HG03097 (cell line): ENCODE measurements around the gene EFCAB12.
"Not testable (repeated sequence)": the region's sequence is repeated elsewhere in the genome, so short reads cannot be mapped to it uniquely, and the experiment has no call there.

Experiments
- ATAC-seq: cut with Tn5 transposase; IDR thresholded peaks from one replicate; pipeline ENCODE4 v1.9.1; 2021; ENCODE audit not compliant: unreplicated experiment, low FRiP score

The EFCAB12 gene

DNA sequence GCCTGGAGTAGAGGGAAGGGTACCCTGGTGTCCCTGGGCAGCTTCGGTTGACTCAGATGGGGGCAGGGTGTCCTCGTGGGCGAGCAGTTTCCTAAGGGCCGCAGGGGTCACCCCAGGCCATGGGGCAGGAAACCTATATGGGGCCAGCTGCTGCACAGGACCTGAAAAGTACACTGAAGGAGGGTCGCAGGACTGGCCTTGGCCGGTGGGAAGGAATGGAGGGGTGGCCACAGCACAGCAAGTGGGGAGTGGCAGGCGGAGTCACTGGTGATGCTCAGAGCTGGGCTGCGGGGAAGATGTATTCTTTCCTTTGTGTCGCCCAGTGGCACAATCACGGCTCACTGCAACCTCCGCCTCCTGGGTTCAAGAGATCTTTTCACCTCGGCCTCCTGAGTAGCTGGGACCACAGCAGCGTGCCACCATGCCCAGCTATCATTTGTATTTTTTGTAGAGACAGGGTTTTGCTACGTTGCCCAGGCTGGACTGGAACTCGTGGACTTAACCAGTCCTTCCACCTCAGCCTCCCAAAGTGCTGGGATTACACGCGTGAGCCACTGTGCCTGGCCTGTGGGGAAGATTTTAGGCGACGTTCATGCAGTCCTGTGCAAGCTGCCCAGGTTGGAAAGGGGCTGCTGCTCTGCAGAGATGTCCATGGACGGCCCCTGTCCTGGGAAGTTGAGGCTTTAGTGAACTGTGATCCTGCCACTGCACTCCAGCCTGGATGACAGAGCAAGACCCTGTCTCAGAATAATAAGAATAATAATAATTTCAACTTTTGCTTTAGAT lies 57.2 kb downstream of the EFCAB12 start:
- no peak for ATAC-seq

DNA sequence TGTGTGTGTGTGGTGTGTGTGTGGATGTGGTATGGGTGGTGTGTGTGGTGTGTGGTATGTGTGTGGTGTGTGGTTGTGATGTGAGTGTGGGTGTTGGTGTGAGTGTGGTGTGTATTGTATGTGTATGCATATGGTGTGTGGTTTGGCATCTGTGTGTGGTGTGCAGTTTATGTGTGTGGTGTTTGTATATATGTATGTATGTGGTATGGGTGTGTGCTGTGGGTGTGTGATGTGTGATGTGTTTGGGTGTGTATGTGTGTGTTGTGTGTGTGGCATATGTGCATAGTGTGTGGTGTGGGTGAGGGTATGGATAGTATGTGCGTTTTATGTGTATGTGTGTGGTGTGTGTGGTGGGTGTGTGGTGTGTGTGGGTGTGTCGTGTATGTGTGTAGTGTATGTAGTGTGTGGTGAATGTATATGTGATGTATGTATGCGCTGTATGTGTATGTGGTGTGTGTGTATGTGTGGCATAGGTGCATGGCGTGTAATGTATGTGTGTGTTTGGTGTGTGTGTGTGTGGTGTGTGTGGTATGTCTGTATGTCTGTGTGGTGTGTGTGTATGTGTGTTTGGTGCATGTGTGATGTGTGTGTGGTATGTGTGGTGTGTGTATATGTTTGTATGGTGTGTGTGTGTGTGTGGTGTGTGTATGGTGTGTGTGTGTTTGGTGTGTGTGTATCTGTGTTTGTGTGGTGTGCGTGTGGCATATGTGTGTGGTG lies 58.0 kb downstream of the EFCAB12 start:
- ATAC-seq: no peak

DNA sequence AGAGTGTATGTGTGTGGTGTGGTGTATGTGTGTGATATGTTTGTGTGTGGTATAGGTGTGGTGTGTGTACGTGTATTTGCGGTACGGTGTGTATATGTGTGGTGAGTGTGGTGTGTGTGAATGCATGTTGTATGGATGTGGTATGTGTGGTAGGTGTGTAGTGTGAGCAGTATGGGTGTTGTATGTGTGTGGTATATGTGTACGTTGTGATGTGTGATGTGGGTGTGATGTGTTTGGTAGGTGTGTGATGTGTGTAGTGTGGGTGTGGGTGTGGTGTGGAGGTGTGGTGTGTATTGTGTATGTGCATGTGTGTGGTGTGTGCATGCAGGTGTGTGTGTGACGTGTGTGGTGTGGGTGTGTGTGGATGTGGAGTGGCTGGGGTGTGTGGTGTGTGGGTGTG lies 58.7 kb downstream of the EFCAB12 start:
- no peak for ATAC-seq

DNA sequence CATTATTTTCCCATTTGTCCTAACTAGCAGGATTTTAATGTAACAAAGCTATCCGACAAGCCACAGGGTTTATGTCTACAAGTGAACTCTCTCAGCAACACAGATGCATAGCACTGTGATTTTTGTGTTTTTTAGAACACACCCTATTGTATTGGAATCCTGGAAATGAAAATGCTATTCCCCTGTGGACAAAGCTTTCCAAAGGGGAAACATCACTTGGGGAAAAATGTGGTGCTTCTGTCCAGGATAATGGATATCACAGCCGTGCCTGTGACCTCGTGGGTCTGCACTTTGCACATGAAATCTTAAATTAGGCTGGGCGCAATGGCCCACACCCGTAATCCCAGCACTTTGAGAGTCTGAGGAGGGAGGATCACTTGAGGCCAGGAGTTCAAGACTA lies 60.6 kb downstream of the EFCAB12 start:
- ATAC-seq: no peak

DNA sequence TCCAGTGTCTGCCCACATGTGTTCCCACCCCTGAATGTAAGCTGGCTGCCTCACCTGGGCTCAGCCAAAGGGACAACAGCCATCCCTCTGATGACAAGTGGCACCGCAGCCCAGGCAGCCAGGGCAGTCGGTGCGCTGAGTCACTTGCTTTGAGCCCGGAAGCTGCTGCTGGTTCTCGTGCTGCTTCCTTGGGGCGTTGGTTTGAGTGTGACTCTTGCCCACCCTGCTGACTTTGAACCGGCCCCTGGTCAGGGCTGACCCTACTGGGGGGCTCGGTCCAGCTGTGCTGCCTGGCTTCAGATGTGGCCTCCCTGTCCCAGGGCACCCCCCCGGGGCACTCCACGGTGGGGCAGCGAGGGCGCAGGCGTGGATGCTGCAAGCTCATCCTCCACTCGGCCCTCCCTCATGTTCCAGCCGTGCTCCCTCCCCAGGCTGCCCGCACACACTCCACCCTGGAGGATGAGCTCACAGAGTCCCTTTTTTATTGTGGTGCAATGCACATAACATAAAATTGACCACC lies 62.1 kb downstream of the EFCAB12 start:
- no peak for ATAC-seq

DNA sequence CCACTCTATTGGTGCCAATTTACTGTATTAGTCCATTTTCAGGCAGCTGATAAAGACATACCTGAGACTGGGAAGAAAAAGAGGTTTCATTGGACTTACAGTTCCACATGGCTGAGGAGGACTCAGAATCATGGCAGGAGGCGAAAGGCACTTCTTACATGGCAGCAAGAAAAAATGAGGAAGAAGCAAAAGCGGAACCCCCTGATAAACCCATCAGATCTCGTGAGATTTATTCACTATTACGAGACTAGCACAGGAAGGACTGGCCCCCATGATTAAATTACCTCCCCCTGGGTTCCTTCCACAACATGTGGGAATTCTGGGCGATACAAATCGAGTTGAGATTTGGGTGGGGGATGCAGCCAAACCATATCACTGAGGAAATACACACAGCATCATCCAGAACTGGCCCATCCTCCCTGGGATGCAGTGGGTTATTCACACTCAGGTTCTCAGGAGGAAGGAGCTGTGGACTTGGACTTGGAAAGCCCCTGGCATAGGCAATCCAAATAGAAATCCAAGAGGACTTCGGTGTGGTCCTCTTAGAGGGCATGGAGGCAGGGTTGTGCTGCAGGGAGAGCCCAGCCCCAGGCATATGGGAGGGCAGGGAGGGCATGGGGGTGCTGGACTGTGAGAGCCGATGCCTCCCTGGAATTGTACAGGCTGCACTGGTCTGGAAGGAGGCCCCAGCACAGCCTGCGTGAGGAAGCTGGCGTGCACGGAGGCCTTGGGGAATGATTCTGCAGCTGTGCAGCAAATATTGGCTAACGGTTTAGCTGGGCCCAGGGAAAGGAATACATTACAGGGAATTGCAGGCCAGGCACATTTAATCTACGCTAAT lies 62.9 kb downstream of the EFCAB12 start:
- ATAC-seq: no peak

DNA sequence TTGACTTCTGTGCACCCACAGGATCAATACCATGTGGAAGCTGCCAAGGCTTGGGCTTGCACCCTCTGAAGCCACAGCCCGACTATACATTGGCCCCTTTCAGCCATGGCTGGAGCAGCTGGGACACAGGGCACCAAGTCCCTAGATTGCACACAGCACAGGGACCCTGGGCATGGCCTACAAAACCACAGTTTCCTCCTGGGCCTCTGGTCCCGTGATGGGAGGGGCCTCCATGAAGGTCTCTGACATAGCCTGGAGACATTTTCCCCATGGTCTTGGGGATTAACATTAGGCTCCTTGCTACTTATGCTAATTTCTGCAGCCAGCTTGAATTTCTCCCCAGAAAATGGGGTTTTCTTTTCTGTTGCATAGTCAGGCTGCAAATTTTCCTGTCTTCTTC lies 63.6 kb downstream of the EFCAB12 start:
- not testable (repeated sequence) for ATAC-seq

DNA sequence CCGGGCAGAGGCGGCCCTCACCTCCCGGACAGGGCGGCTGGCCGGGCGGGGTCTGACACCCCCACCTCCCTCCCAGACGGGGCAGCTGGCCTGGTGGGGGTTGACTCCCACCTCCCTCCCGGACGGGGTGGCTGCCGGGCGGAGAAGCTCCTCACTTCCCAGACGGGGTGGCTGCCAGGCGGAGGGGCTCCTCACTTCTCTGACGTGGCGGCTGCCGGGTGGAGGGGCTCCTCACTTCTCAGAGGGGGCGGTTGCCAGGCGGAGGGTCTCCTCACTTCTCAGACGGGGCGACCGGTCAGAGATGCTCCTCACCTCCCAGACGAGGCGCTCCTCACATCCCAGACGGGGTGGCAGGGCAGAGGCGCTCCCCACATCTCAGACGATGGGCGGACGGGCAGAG lies 65.1 kb downstream of the EFCAB12 start:
- not testable (repeated sequence) for ATAC-seq

DNA sequence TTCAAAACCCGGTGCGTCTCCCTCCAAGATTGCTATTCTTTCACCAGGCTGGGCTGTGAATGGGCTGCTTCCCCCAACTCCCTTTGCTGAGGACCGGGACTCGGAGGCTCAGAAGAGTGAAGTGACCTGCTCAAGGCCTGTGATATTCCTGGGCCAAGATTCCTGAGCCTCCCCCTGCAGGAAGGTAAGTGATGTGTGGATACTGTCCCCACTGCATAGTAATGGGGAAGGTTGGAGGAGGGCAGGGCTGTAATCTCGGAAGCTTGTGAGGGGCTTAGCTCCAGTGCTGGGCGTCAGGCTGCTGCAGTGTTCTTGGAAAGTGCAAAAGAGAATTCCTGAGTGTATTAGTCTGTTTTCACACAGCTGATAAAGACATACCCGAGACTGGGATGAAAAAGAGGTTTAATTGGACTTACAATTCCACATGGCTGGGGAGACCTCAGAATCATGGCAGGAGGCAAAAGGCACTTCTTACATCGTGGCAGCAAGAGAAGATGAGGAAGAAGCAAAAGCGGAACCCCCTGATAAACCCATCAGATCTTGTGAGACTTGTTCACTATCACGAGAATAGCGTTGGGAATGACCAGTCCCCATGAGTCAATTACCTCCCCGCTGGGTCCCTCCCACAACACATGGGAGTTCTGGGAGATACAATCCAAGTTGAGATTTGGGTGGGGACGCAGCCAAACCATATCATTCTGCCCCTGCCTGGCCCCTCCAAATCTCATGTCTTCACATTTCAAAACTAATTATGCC lies 67.6 kb downstream of the EFCAB12 start:
- ATAC-seq: no peak

DNA sequence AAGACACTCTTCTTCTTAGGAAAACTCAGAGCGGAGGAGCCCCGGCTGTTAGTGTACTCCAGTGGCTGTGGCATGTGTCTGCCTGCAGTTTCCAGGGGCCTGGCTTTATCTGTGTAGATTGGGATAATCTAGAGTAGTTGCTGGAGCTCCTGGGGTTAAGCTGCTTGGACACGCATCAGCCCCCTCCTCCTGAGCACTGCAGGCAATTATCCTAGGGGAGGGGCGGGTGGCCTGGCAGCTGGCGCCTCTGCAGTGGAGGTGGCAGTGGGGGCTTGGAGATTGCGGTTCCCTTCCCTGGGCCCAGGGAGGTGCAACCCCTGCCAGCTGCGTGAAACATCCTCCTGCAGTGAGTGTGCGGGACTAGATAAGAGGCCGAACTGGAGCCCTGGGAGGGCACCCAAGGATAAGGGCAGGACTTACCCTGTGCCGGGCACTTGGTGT lies 68.2 kb downstream of the EFCAB12 start:
- no peak for ATAC-seq

DNA sequence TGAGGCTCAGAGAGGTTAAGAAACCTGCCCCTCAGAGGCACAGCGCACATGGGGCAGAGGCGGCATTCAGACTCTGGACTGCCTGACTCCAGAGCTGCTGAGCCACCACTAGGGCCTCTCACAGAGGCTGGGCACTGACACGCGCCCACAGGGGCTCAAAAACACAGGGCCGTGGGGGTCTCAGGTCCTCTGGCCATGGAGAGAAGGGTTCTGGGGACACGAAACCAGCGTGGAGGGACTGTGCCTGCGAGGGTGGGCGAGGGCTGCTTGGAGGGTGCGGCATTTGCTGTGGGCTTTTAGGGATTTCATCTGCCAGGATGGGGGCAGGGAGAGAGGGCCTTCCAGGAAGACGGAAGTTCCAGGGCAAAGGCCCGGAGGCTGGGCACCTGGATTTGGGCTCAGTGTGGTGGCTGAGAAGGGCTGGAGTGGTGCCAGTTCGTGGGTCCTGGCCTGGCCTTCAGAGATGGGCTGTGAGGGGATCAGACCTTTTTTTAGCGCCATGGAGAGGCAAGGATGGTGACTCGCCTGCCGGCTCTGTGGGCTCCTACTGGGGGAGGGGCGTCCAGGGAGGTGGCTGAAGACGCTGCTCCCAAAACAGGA lies 69.6 kb downstream of the EFCAB12 start:
- no peak for ATAC-seq

DNA sequence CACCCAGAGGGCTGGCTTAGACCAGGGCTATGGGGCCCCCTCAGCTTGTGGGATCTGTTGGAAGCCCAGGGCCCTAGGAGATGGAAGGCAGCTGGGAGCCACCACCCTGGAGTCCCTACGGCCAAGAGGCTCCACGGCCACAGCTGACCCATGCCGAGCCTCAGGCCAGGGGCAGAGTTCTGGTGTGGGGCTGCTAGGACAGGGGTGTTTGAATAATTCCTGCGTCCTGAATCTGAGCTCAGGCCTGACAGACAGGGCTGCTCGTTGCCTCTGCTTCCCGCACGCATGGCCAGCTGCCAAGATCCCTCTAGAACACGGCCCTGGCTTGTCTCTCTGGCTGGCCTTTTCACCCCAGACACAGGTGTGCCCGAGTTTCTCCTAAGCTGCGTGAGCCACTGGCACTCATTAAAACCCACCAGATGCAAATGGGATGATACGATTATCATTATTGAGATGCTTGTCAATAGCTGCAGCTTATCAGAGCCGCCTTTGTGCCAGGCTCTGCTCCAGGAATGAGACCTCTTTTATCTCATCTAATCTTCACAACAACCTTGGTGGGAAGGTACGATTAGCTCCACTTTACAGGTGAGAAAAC lies 70.2 kb downstream of the EFCAB12 start:
- ATAC-seq: no peak

DNA sequence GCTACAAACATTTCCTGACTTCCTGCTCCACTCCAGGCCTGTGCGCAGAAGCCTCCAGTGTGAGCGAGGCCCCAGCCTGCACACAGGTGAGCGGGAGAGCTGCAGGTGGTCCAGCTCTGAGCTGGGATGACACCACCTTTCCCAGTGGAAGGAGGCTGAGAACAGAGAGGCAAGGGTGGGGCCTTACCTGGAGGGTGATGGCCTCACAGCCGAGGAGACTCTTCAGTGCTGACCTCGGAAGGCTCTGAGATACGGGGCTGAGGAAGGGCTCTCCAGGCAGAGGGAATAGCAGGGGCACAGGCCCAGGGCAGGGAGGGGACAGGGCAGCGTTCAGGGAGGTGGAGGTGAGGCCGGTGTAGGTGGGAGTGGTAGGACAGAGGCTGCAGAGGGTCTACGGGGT lies 70.8 kb downstream of the EFCAB12 start:
- ATAC-seq: no peak

DNA sequence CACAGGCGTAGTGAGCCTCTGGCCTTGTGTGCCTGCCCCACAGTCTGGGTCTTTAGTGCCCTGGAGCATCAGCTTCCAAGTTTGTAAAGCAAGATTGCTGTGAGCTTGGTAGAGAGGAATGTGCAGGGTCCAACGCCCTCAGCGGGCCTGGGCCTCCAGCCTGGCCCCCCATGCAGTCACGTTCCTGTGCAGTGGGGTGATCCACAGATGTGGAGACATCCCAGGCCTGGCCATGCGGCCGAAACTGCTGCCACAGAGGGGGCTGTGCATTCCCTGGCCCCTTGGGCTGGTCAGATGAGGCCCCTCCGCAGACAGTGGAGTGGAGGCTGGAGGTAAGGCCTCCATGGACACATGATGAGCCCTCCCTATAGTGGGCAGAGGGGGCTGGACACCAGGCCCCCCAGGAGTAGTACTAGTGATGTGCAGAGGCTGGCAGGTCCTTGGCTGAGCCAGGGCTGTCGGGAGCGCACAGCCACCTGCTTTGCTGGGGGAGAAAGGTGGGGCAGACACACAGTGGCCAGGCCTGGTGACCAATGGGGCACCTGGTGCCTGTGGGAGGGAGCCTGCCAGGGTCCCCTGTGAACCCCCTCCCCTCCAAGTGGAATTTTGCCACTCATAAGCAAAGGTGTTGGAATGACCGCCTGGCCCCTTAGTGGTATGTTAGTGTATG lies 71.5 kb downstream of the EFCAB12 start:
- ATAC-seq: no peak

DNA sequence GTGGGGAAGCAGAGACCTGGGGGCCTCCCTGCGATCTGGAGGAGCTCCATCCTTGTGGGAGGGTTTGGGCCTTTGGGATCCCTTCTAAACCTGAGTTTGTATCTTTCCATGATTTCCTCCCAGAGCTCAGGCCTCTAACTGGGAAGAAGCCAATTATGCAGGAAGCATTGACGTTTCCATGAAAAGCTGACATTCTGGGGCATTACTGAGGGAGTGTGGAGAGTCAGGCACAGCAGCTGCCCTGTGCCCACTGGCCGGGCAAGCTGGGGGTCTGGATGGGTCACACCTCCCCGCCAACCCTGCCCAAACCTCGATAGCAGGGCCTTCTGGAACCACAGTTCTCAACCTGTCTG lies 74.9 kb downstream of the EFCAB12 start:
- ATAC-seq: no peak

DNA sequence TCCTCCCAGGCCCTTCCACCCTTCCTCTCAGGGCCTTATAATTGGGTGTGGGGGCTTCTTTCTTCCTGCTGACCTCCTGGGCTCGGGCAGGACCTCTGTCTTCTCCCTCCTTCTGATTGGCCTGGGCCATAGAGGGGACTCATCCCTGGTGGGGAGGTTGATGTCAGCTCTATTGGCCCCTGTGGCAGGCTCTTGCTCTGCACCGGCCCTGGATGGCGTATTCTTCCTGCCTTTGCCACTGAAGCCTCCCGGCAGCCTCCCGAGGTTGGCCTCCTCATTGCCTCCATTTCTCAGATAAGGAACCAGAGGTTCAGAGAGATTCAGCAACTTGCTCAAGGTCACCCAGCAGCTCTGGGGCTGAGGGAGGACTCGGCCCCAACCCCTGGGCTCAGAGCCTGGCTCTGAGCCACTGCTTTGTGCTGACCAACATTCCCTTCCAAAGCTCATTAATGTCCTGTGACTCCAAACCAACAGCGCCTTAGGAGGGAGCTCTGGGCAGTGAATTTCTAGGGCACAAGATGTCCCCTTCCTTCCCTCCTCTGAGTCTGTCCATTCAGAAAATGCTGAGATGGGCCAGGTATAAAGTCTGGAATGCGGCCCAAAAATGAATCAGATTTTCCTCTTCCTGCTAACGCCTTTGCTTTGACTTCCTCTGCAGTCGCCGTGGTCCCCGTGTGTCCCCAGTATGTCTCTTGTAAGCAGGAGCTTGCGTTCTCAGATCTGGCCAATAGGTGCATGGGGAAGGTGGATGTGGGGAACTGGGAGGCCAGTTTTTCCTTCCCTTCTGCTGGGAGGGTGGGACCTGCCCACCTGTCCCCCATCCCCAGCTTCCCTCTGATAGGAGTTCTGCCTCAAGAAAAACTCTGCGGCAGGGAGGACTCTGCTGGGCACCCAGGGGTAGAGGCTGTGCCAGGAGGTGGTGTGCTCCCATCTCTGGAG lies 75.5 kb downstream of the EFCAB12 start:
- ATAC-seq: no peak

DNA sequence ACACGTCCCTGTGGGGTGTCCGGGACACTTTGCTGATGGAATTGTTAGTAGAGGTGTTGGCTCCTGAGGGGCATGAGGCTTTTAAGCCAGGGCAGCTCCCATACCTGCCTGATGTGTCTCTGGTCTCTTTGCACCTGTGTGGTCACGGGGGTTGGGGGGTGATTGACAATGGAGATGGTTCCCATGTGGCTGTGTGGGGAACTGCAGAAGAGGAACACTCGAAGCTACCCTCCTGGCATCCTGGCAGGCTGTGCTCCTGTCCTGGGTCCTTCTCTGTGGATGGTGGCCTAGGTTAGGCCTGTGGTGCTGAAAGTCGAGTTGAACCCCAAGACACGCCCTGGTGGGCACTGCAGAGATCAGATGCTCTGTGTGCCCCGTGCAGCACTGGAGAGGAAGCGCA lies 76.4 kb downstream of the EFCAB12 start:
- ATAC-seq: no peak
